ENCODE measurements around the gene AK2.

- no peak for TF ChIP-seq CTCF (IDR thresholded peaks at IDR 0.05; ENCODE audit: insufficient read depth, low read length)
- TF ChIP-seq POLR2AphosphoS5 (IDR thresholded peaks at IDR 0.05; ENCODE audit: low read depth), result no peak
Observed at GRCh38 chr1:33013791-33014190, 22.9 kb downstream of the AK2 start.

Measured in HL-60 (cell line).